PC-3 (cell line): Measurements from ENCODE around the gene CAMK2B. TPM values are rescaled to one million over a fixed set of nuclear protein-coding genes. Genes with fewer than 3 reads are reported as not detected.

Experiments used
- ATAC-seq: fragments of 200-7000 bp; cut with Tn5 transposase; 2 replicates; pipeline ENCODE4 v1.9.1; 2020; ENCODE audit warnings: mild to moderate bottlenecking, moderate library complexity
- BruUV-seq: library from RNA; stranded (reverse); fragments of 400-500 nt; replicated peaks from 2 replicates; lab custom pipeline; 2021; lab: Mats Ljungman, UMichigan
- CTCF ChIA-PET: fragments of 300-600 bp; sonication (Branson Sonifier 250); formaldehyde crosslinking; loops from one replicate; lab custom pipeline; 2022; ENCODE audit warnings: antibody characterized with exemption; lab: Charles Lee
- POLR2A ChIA-PET: fragments of 300-600 bp; sonication (Branson Sonifier 250); formaldehyde crosslinking; loops from one replicate; lab custom pipeline; 2022; ENCODE audit warnings: antibody characterized with exemption; ENCODE audit not compliant: unreplicated experiment; lab: Charles Lee
- DNase-seq: peaks from one replicate; pipeline ENCODE4 v3.0.0-alpha.2; 2015
- H2AFZ ChIP-seq: fragments of 300-600 bp; sonication (generic); 2 replicates; pipeline ENCODE4 v1.6.0; 2016; ENCODE audit warnings: antibody characterized with exemption, low read length
- H3F3A ChIP-seq: fragments of 300-600 bp; sonication (generic); one replicate; pipeline ENCODE4 v1.6.0; 2017; ENCODE audit warnings: antibody characterized with exemption, low read length, control low read depth, mild to moderate bottlenecking; ENCODE audit not compliant: unreplicated experiment
- H3K27ac ChIP-seq: fragments of 300-600 bp; sonication (generic); 2 replicates; pipeline ENCODE4 v1.5.1; 2016; ENCODE audit warnings: mild to moderate bottlenecking, low read length
- H3K27me3 ChIP-seq: fragments of 300-600 bp; sonication (generic); 2 replicates; pipeline ENCODE4 v1.6.1; 2016; ENCODE audit warnings: low read length, mixed read lengths
- H3K36me3 ChIP-seq: fragments of 300-600 bp; sonication (generic); 2 replicates; pipeline ENCODE4 v1.6.1; 2016; ENCODE audit warnings: low read depth, mixed run types, low read length, mixed read lengths
- H3K4me1 ChIP-seq: fragments of 300-600 bp; sonication (generic); 2 replicates; pipeline ENCODE4 v1.5.1; 2016; ENCODE audit warnings: low read length; ENCODE audit not compliant: insufficient read depth
- H3K4me2 ChIP-seq: fragments of 300-600 bp; sonication (generic); 2 replicates; pipeline ENCODE4 v1.6.0; 2016; ENCODE audit warnings: low read length
- H3K4me3 ChIP-seq: fragments of 300-600 bp; sonication (generic); 2 replicates; pipeline ENCODE4 v1.5.1; 2016; ENCODE audit warnings: mild to moderate bottlenecking, low read length, mixed read lengths
- H3K79me2 ChIP-seq: fragments of 300-600 bp; sonication (generic); 2 replicates; pipeline ENCODE4 v1.6.1; 2017; ENCODE audit warnings: low read length, mixed read lengths
- H3K9ac ChIP-seq: fragments of 300-600 bp; sonication (generic); 2 replicates; pipeline ENCODE4 v1.6.0; 2016; ENCODE audit warnings: mild to moderate bottlenecking, low read length
- H3K9me2 ChIP-seq: fragments of 300-600 bp; sonication (generic); replicated peaks from 2 replicates; pipeline ENCODE4 v1.6.1; 2016; ENCODE audit warnings: mixed run types, low read length, mixed read lengths
- H3K9me3 ChIP-seq: fragments of 300-600 bp; sonication (generic); 2 replicates; pipeline ENCODE4 v1.6.1; 2016; ENCODE audit warnings: low read length, mixed read lengths
- H4K20me1 ChIP-seq: fragments of 300-600 bp; sonication (generic); 2 replicates; pipeline ENCODE4 v1.6.1; 2016; ENCODE audit warnings: low read length, mixed read lengths
- CTCF ChIP-seq: fragments of 300-600 bp; sonication (generic); conservative IDR thresholded peaks from 2 replicates; pipeline ENCODE4 v1.5.1; 2017; ENCODE audit warnings: antibody characterized with exemption, low read depth, mild to moderate bottlenecking, low read length
- EZH2 ChIP-seq: fragments of 300-600 bp; sonication (generic); IDR thresholded peaks from one replicate; pipeline ENCODE4 v1.6.1; 2017; ENCODE audit warnings: antibody characterized with exemption, mild to moderate bottlenecking, low read length; ENCODE audit not compliant: unreplicated experiment
- EZH2phosphoT487 ChIP-seq: fragments of 300-600 bp; sonication (generic); IDR thresholded peaks from 2 replicates; pipeline ENCODE4 v1.6.1; 2018; ENCODE audit warnings: mild to moderate bottlenecking, antibody characterized with exemption, low read length, borderline replicate concordance
- intact Hi-C: fragments of 100-400 bp; cut with micrococcal nuclease; formaldehyde crosslinking; loops from 2 replicates; pipeline ENCODE4 v1.9.0; 2023
- total RNA-seq: library from RNA; depleted of rRNA; stranded (reverse); fragments of >200 nt; gene quantifications from 2 replicates; pipeline ENCODE4 v1.2.3, GENCODE V29; 2014

CAMK2B gene
- total RNA-seq, 1 experiment from 2014 or later = 1.2 TPM

DNA sequence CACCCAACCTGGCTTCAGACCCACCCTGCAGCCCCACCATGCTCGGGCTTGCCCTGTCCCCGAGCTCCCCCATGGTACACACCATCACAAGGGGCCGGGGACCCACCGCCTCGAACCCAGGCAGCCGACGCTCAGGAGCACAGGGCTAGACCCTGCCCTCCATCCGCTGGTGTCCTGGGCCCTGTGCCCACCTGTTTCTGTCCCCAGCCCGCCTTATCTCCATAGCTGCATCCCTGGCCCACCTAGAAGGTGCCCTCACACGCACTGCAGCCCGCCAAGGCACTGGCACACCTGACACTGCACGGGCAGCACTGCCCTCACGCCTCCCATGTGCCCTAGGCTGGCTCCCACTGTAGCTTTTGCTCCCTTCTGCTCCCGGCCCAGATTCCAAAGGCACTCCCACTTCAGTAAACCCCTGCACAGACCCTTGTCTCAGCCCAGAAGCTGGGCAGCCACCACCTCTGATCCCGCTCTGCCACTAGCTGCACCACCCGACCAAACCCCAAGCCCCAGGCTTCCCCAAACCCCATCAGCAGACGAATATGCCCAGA is 107.5 kb downstream of the CAMK2B start:
- Histone ChIP-seq H4K20me1 (no peaks in the 10 kb centered on the region), H3K4me3 (no peak overlapping the region), H3K9ac (no peak overlapping the region), H3F3A (no peaks in the 10 kb centered on the region), H3K79me2 (no peaks in the 10 kb centered on the region), H3K4me1 (no peaks in the 10 kb centered on the region), H3K27me3 (no peaks in the 10 kb centered on the region), H3K36me3 (no peaks in the 10 kb centered on the region), H3K9me2 (no peaks in the 10 kb centered on the region), H3K4me2 (no peak overlapping the region), H3K9me3 (no peaks in the 10 kb centered on the region), H3K27ac (no peak overlapping the region), H2AFZ (no peak overlapping the region)
- no TSS peak for BruUV-seq
- ChIA-PET POLR2A (no interaction called here), CTCF (no interaction called here)
- no peak for ATAC-seq
- TF ChIP-seq EZH2phosphoT487 (no peak), EZH2 (no peak), CTCF (no peak)
- no peak for DNase-seq
- intact Hi-C loops = no loop called here

DNA sequence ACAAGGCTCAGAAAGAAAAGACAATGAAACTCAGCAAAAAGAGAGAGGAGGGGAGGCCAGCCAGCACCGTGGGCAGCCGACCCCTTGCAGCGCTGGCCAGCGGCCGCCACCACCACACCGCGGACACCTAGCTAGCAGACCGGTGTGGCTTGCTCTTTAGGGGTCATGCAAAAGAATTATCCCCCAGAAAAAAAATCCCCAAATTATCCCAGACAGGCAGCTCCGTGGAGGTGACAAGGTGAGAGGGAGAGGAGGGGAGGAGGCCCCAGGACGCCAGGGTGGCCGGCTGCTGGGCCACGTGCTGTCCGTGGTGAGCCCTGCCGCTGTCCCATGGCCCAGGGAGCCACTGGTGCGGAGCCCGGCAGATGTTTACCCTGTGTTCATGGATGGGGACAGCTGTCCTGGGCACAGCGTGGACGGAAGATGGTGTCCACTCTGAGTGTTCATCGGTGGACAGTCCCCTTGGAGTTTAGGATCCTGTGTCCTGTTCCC is 108.1 kb downstream of the CAMK2B start:
- no peaks in the 10 kb centered on the region for H3K9me2 ChIP-seq
- H3K27ac ChIP-seq = no peak overlapping the region
- H4K20me1 ChIP-seq = no peaks in the 10 kb centered on the region
- no peak overlapping the region for H2AFZ ChIP-seq
- no peak for ATAC-seq
- H3K4me1 ChIP-seq = no peaks in the 10 kb centered on the region
- H3K9me3 ChIP-seq = no peaks in the 10 kb centered on the region
- ChIA-PET CTCF (no interaction called here), POLR2A (no interaction called here)
- no peaks in the 10 kb centered on the region; the same call in 1 of the 2 replicates for H3K36me3 ChIP-seq
- no TSS peak for BruUV-seq
- TF ChIP-seq EZH2 (no peak), CTCF (no peak), EZH2phosphoT487 (no peak)
- H3K9ac ChIP-seq = no peak overlapping the region
- no peaks in the 10 kb centered on the region for H3F3A ChIP-seq
- H3K79me2 ChIP-seq = no peaks in the 10 kb centered on the region
- H3K4me2 ChIP-seq = no peak overlapping the region
- no peaks in the 10 kb centered on the region for H3K27me3 ChIP-seq
- intact Hi-C loops = no loop called here
- H3K4me3 ChIP-seq = no peak overlapping the region
- no peak for DNase-seq

- Histone ChIP-seq H3K9ac (no peak overlapping the region), H3K9me2 (no peaks in the 10 kb centered on the region), H3K4me1 (no peaks in the 10 kb centered on the region), H3F3A (no peaks in the 10 kb centered on the region), H3K27me3 (no peaks in the 10 kb centered on the region), H3K27ac (no peak overlapping the region), H3K36me3 (no peaks in the 10 kb centered on the region; the same call in 1 of the 2 replicates), H4K20me1 (no peaks in the 10 kb centered on the region), H3K79me2 (no peaks in the 10 kb centered on the region), H2AFZ (no peak overlapping the region), H3K4me3 (no peak overlapping the region), H3K9me3 (no peaks in the 10 kb centered on the region), H3K4me2 (no peak overlapping the region)
- TF ChIP-seq CTCF (no peak), EZH2 (no peak)
- DNase-seq (no peak), ATAC-seq (no peak)
- ChIA-PET POLR2A (no interaction called here), CTCF (interaction anchor here (0.7 kb wide), 1 partner anchor 136 kb away, joined by 3 read pairs; no protein-coding TSS in a partner anchor)
- intact Hi-C loops = no loop called here
- no TSS peak for BruUV-seq
Observed at GRCh38 chr7:44216521-44217222, 108.7 kb downstream of the CAMK2B start.
